PC-3 (cell line): ENCODE measurements around the gene SLC35A4. TPM values are rescaled to one million over a fixed set of nuclear protein-coding genes. Genes with fewer than 3 reads are reported as not detected.

Experiments
- ATAC-seq: fragments of 200-7000 bp; cut with Tn5 transposase; 2 replicates; pipeline ENCODE4 v1.9.1; 2020; ENCODE audit warnings: mild to moderate bottlenecking, moderate library complexity
- BruUV-seq: library from RNA; stranded (reverse); fragments of 400-500 nt; replicated peaks from 2 replicates; lab custom pipeline; 2021; lab: Mats Ljungman, UMichigan
- CTCF ChIA-PET: fragments of 300-600 bp; sonication (Branson Sonifier 250); formaldehyde crosslinking; loops from one replicate; lab custom pipeline; 2022; ENCODE audit warnings: antibody characterized with exemption; lab: Charles Lee
- POLR2A ChIA-PET: fragments of 300-600 bp; sonication (Branson Sonifier 250); formaldehyde crosslinking; loops from one replicate; lab custom pipeline; 2022; ENCODE audit warnings: antibody characterized with exemption; ENCODE audit not compliant: unreplicated experiment; lab: Charles Lee
- DNase-seq: peaks from one replicate; pipeline ENCODE4 v3.0.0-alpha.2; 2015
- H2AFZ ChIP-seq: fragments of 300-600 bp; sonication (generic); 2 replicates; pipeline ENCODE4 v1.6.0; 2016; ENCODE audit warnings: antibody characterized with exemption, low read length
- H3F3A ChIP-seq: fragments of 300-600 bp; sonication (generic); one replicate; pipeline ENCODE4 v1.6.0; 2017; ENCODE audit warnings: antibody characterized with exemption, low read length, control low read depth, mild to moderate bottlenecking; ENCODE audit not compliant: unreplicated experiment
- H3K27ac ChIP-seq: fragments of 300-600 bp; sonication (generic); 2 replicates; pipeline ENCODE4 v1.5.1; 2016; ENCODE audit warnings: mild to moderate bottlenecking, low read length
- H3K27me3 ChIP-seq: fragments of 300-600 bp; sonication (generic); 2 replicates; pipeline ENCODE4 v1.6.1; 2016; ENCODE audit warnings: low read length, mixed read lengths
- H3K36me3 ChIP-seq: fragments of 300-600 bp; sonication (generic); 2 replicates; pipeline ENCODE4 v1.6.1; 2016; ENCODE audit warnings: low read depth, mixed run types, low read length, mixed read lengths
- H3K4me1 ChIP-seq: fragments of 300-600 bp; sonication (generic); 2 replicates; pipeline ENCODE4 v1.5.1; 2016; ENCODE audit warnings: low read length; ENCODE audit not compliant: insufficient read depth
- H3K4me2 ChIP-seq: fragments of 300-600 bp; sonication (generic); 2 replicates; pipeline ENCODE4 v1.6.0; 2016; ENCODE audit warnings: low read length
- H3K4me3 ChIP-seq: fragments of 300-600 bp; sonication (generic); 2 replicates; pipeline ENCODE4 v1.5.1; 2016; ENCODE audit warnings: mild to moderate bottlenecking, low read length, mixed read lengths
- H3K79me2 ChIP-seq: fragments of 300-600 bp; sonication (generic); 2 replicates; pipeline ENCODE4 v1.6.1; 2017; ENCODE audit warnings: low read length, mixed read lengths
- H3K9ac ChIP-seq: fragments of 300-600 bp; sonication (generic); 2 replicates; pipeline ENCODE4 v1.6.0; 2016; ENCODE audit warnings: mild to moderate bottlenecking, low read length
- H3K9me2 ChIP-seq: fragments of 300-600 bp; sonication (generic); replicated peaks from 2 replicates; pipeline ENCODE4 v1.6.1; 2016; ENCODE audit warnings: mixed run types, low read length, mixed read lengths
- H3K9me3 ChIP-seq: fragments of 300-600 bp; sonication (generic); 2 replicates; pipeline ENCODE4 v1.6.1; 2016; ENCODE audit warnings: low read length, mixed read lengths
- H4K20me1 ChIP-seq: fragments of 300-600 bp; sonication (generic); 2 replicates; pipeline ENCODE4 v1.6.1; 2016; ENCODE audit warnings: low read length, mixed read lengths
- EZH2 ChIP-seq: fragments of 300-600 bp; sonication (generic); IDR thresholded peaks from one replicate; pipeline ENCODE4 v1.6.1; 2017; ENCODE audit warnings: antibody characterized with exemption, mild to moderate bottlenecking, low read length; ENCODE audit not compliant: unreplicated experiment
- EZH2phosphoT487 ChIP-seq: fragments of 300-600 bp; sonication (generic); IDR thresholded peaks from 2 replicates; pipeline ENCODE4 v1.6.1; 2018; ENCODE audit warnings: mild to moderate bottlenecking, antibody characterized with exemption, low read length, borderline replicate concordance
- intact Hi-C: fragments of 100-400 bp; cut with micrococcal nuclease; formaldehyde crosslinking; loops from 2 replicates; pipeline ENCODE4 v1.9.0; 2023
- total RNA-seq: library from RNA; depleted of rRNA; stranded (reverse); fragments of >200 nt; gene quantifications from 2 replicates; pipeline ENCODE4 v1.2.3, GENCODE V29; 2014
- TF ChIP-seq, protein P1 (sequence below): fragments of 300-600 bp; sonication (generic); conservative IDR thresholded peaks from 2 replicates; pipeline ENCODE4 v1.5.1; 2017; ENCODE audit warnings: antibody characterized with exemption, low read depth, mild to moderate bottlenecking, low read length

Gene SLC35A4
- total RNA-seq, 1 experiment from 2014 or later: 25.0 TPM

DNA sequence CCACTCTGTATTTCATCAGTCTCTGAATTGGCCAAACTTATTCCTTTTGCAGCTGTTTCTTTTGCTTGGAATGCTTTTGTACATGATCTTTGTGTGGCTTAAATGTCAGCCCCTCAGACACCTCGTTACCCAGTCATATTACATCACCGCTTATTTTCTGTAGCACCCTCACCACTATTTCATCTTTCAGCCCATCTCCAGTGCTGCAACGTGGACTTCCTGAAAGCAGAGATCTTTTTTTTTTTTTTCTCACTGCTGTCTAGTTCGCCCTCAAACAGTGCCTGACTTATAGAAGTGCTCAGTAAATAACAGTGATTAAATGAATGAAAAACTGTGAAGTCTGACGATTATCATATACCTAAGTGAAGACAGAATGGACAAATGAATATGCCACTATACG lies 8.2 kb upstream of the SLC35A4 start:
- ChIA-PET POLR2A (no interaction called here), CTCF (no interaction called here)
- Histone ChIP-seq H3K36me3 (peaks cover 3% of the 10 kb centered on the region; the same call in 1 of the 2 replicates), H3K27ac (no peak overlapping the region), H3K79me2 (peaks cover 45% of the 10 kb centered on the region), H3K4me1 (peaks cover 31% of the 10 kb centered on the region), H3K27me3 (no peaks in the 10 kb centered on the region), H3K4me3 (peak overlapping the region; percentile 90), H3K9me3 (no peaks in the 10 kb centered on the region), H3F3A (no peaks in the 10 kb centered on the region), H3K9me2 (no peaks in the 10 kb centered on the region), H4K20me1 (no peaks in the 10 kb centered on the region), H3K9ac (peak overlapping the region; percentile 93), H3K4me2 (peak overlapping the region; percentile 92), H2AFZ (peak overlapping the region; percentile 76; the same call in 1 of the 2 replicates)
- BruUV-seq: TSS peak; percentile 58
- ATAC-seq (0 out of 2 replicates have a peak, but pooled peaks have one; percentile 3), DNase-seq (no peak)
- intact Hi-C loops: no loop called here
- TF ChIP-seq, protein P1, sequence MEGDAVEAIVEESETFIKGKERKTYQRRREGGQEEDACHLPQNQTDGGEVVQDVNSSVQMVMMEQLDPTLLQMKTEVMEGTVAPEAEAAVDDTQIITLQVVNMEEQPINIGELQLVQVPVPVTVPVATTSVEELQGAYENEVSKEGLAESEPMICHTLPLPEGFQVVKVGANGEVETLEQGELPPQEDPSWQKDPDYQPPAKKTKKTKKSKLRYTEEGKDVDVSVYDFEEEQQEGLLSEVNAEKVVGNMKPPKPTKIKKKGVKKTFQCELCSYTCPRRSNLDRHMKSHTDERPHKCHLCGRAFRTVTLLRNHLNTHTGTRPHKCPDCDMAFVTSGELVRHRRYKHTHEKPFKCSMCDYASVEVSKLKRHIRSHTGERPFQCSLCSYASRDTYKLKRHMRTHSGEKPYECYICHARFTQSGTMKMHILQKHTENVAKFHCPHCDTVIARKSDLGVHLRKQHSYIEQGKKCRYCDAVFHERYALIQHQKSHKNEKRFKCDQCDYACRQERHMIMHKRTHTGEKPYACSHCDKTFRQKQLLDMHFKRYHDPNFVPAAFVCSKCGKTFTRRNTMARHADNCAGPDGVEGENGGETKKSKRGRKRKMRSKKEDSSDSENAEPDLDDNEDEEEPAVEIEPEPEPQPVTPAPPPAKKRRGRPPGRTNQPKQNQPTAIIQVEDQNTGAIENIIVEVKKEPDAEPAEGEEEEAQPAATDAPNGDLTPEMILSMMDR: no peak
- TF ChIP-seq EZH2: no peak
- TF ChIP-seq EZH2phosphoT487: no peak

DNA sequence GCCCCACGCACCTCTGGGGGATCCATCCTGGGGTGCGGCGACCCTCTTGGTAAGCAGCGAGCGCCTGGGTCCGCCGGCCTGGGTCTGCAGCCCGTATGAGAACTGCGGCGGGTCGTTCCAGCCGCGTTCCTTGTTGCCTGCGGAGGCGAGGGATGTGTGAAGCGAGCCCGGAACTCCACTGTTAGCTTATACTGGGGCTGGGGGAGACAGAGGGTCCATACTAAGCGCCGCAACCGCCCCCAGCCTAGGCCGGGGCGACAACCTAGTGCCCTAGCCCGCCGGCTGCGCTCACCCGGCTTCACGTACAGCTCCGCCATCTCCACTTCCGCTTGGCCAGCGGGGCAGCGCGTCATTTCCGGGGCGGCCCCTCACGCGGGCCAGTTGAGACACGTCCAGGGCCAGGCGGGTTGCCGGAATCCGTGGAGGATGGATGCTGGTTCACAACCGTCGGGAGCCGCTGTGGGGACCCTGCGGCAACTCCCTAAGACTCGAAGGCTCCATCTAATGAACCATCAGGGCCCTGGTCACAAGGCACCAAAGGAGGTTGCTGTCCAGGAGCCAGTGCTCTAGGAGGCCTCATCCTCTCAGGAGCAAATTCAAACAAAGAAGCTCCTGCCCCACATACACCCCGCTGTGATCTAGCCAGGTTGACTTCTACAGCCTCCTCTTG lies 7.4 kb upstream of the SLC35A4 start, which contains the start of gene SRA1:
SRA1 (minus strand) TSS at position 338 of the 670 bp plus-strand sequence; CDS start at position 317, 21 bp downstream.
- H3K9ac ChIP-seq: peak within 1 kb of the TSS; percentile 93
- ChIA-PET POLR2A (interaction anchor here (0.6 to 0.7 kb wide), 3 partner anchors 17 to 246 kb away, joined by 4 to 5 read pairs (median 4); no protein-coding TSS in a partner anchor), CTCF (no interaction called here)
- no TSS peak for BruUV-seq
- no peaks in the 10 kb centered on the region for H4K20me1 ChIP-seq
- H3K9me2 ChIP-seq: no peaks in the 10 kb centered on the region
- H3K27ac ChIP-seq: peak within 1 kb of the TSS; percentile 20
- no peaks in the 10 kb centered on the region for H3K9me3 ChIP-seq
- no peaks in the 10 kb centered on the region for H3F3A ChIP-seq
- ATAC-seq (peak; percentile 95), DNase-seq (peak; percentile 90)
- peaks cover 45% of the 10 kb centered on the region for H3K79me2 ChIP-seq
- H3K27me3 ChIP-seq: no peaks in the 10 kb centered on the region
- peaks cover 31% of the 10 kb centered on the region for H3K4me1 ChIP-seq
- TF ChIP-seq EZH2phosphoT487 (no peak), EZH2 (no peak)
- TF ChIP-seq, protein P1: no peak
- intact Hi-C loops: no loop called here
- H3K4me3 ChIP-seq: peak within 1 kb of the TSS; percentile 90
- H3K4me2 ChIP-seq: peak within 1 kb of the TSS; percentile 92
- no peaks in the 10 kb centered on the region for H3K36me3 ChIP-seq
- peak within 1 kb of the TSS; percentile 76 for H2AFZ ChIP-seq

DNA sequence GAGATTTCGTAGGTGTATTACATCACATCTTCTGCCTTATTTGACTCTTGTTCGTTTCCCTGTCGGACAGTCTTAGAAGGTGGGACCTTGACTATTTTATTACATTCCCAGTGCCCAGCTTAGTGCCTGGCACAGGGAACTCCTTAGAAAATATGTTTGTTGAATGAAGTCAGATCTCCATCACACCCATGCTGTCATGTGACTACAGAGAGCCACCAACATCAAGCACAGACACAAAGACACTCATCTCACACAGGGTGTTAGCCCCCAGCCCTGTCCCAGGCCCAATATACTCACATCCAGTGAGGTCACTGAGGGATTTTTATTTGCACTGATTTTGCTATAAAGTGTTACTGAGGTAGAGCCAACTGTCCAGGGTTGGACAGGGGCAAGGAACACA lies 6.7 kb upstream of the SLC35A4 start:
- Histone ChIP-seq H3K79me2 (peaks cover 40% of the 10 kb centered on the region), H3K9me2 (no peaks in the 10 kb centered on the region), H3K9ac (peak overlapping the region; percentile 93), H3K27me3 (no peaks in the 10 kb centered on the region), H3K4me1 (peaks cover 31% of the 10 kb centered on the region), H3K27ac (peak overlapping the region; percentile 20; the same call in 1 of the 2 replicates), H3K9me3 (no peaks in the 10 kb centered on the region), H3K36me3 (no peaks in the 10 kb centered on the region), H2AFZ (peak overlapping the region; percentile 76), H3K4me3 (peak overlapping the region; percentile 90; the same call in 1 of the 2 replicates), H4K20me1 (no peaks in the 10 kb centered on the region), H3K4me2 (peak overlapping the region; percentile 92), H3F3A (no peaks in the 10 kb centered on the region)
- CTCF ChIA-PET: no interaction called here
- DNase-seq (no peak), ATAC-seq (no peak)
- no TSS peak for BruUV-seq
- POLR2A ChIA-PET: interaction anchor here (0.6 kb wide), 2 partner anchors 43 to 89 kb away, joined by 3 to 5 read pairs; partner anchors contain the start of genes IK and NDUFA2
- no peak for TF ChIP-seq EZH2phosphoT487
- no peak for TF ChIP-seq EZH2
- TF ChIP-seq, protein P1: no peak
- intact Hi-C loops: no loop called here
